ENCODE results near the gene PPIL3.
"Not testable (repeated sequence)": the region's sequence is repeated elsewhere in the genome, so short reads cannot be mapped to it uniquely, and the experiment has no call there.

Gene PPIL3

GRCh38 chr2:200888704-200889625, at the start of gene PPIL3, which contains the start of gene NIF3L1:
TSS of gene PPIL3 (minus strand) at chr2:200889077. CDS start at chr2:200887615, 1,462 bp downstream.
TSS of gene NIF3L1 (plus strand) at chr2:200889371. CDS start at chr2:200891944, 2,573 bp downstream.
- DNase-seq: peak; percentile 46

- DNase-seq: no peak
Measured at GRCh38 chr2:200930947-200931626, 42.2 kb upstream of the PPIL3 start.

GRCh38 chr2:200929334-200930249, 40.7 kb upstream of the PPIL3 start:
- DNase-seq: no peak

GRCh38 chr2:200922439-200922838, 33.6 kb upstream of the PPIL3 start:
- no peak for DNase-seq

GRCh38 chr2:200913654-200914053, 24.8 kb upstream of the PPIL3 start:
- no peak for DNase-seq

GRCh38 chr2:200909958-200910357, 21.1 kb upstream of the PPIL3 start:
- DNase-seq: no peak

GRCh38 chr2:200905618-200906296, 16.9 kb upstream of the PPIL3 start:
- DNase-seq: no peak

GRCh38 chr2:200901459-200902072, 12.7 kb upstream of the PPIL3 start:
- no peak for DNase-seq

- DNase-seq: no peak
Measured at GRCh38 chr2:200899482-200899881, 10.6 kb upstream of the PPIL3 start.

- not testable (repeated sequence) for DNase-seq
Measured at GRCh38 chr2:200881715-200882249, 7.1 kb downstream of the PPIL3 start.

- no peak for DNase-seq
Measured at GRCh38 chr2:200878289-200878880, 10.5 kb downstream of the PPIL3 start.

- no peak for DNase-seq
Measured at GRCh38 chr2:200877443-200877842, 11.4 kb downstream of the PPIL3 start.

- no peak for DNase-seq
Measured at GRCh38 chr2:200873560-200873959, 15.3 kb downstream of the PPIL3 start.

GRCh38 chr2:200871151-200871550, 17.7 kb downstream of the PPIL3 start:
- DNase-seq: no peak

GRCh38 chr2:200869014-200869413, 19.9 kb downstream of the PPIL3 start:
- no peak for DNase-seq

- peak; percentile 85 for DNase-seq
Measured at GRCh38 chr2:200864176-200865034, 24.5 kb downstream of the PPIL3 start, which contains the start of gene CLK1. TSS of gene CLK1 (minus strand) at chr2:200864658. CDS start at chr2:200861862, 2,796 bp downstream.

- no peak for DNase-seq
Measured at GRCh38 chr2:200863782-200864175, 25.1 kb downstream of the PPIL3 start.

GRCh38 chr2:200862532-200863000, 26.3 kb downstream of the PPIL3 start:
- DNase-seq: no peak

GRCh38 chr2:200861617-200862155, 27.2 kb downstream of the PPIL3 start:
- DNase-seq: no peak

All from cortex of kidney (tissue), 1 donor.